ENCODE results near the gene PATJ. TPM values are rescaled to one million over a fixed set of nuclear protein-coding genes. Genes with fewer than 3 reads are reported as not detected.
"Not testable (repeated sequence)": the region's sequence is repeated elsewhere in the genome, so short reads cannot be mapped to it uniquely, and the experiment has no call there.

PATJ gene
- total RNA-seq, 1 donor from 2014 or later = 46.2 TPM

GRCh38 chr1:62213075-62213914 lies 471.0 kb downstream of the PATJ start:
- no peak for DNase-seq

GRCh38 chr1:62218604-62219003 lies 476.3 kb downstream of the PATJ start:
- no peak for DNase-seq

- DNase-seq = not testable (repeated sequence)
These were observed 478.2 kb downstream of the PATJ start for GRCh38 chr1:62220456-62220855.

- DNase-seq = no peak
These were observed 478.9 kb downstream of the PATJ start for GRCh38 chr1:62221171-62221570.

GRCh38 chr1:62222321-62222720 lies 480.0 kb downstream of the PATJ start:
- no peak for DNase-seq

GRCh38 chr1:62224182-62224581 lies 481.9 kb downstream of the PATJ start:
- DNase-seq = no peak

GRCh38 chr1:62227496-62227895 lies 485.2 kb downstream of the PATJ start:
- no peak for DNase-seq

Small RNAs within 50 kb of the gene (small RNA-seq; reads per million reads assigned to genes)
- gene LAMTOR5P1 (ENCODE audit: low replicate concordance) (not detected), gene MIR3116-1 (ENCODE audit: low replicate concordance) (not detected), gene RN7SL180P (ENCODE audit: low replicate concordance) (not detected), gene RNU6-1177P (ENCODE audit: low replicate concordance) (not detected), gene RNU6-414P (ENCODE audit: low replicate concordance) (not detected)

Other genes starting within 250 kb of the PATJ start
- gene TM2D1, start 17.3 kb upstream of the PATJ start, total RNA-seq = 95.3 TPM

Data from tongue (tissue), 3 donors.